ENCODE measurements around the gene LDAH.

LDAH gene

GRCh38 chr2:20637147-20637546, 185.8 kb downstream of the LDAH start:
- DNase-seq (ENCODE audit: low read depth), result no peak

- no peak for DNase-seq (ENCODE audit: low read depth)
These were observed 187.0 kb downstream of the LDAH start for GRCh38 chr2:20635675-20636584.

GRCh38 chr2:20635113-20635510, 187.8 kb downstream of the LDAH start:
- no peak for DNase-seq (ENCODE audit: low read depth)

- no peak for DNase-seq (ENCODE audit: low read depth)
These were observed 188.3 kb downstream of the LDAH start for GRCh38 chr2:20634507-20635112.
